IPS DF 6.9 (cell line): Measurements from ENCODE around the gene TRA2B.

Source experiments
- DNase-seq: peaks from one replicate; pipeline ENCODE4 v3.0.0-alpha.2; 2013; ENCODE audit warnings: low read depth, low spot score
- H3K27ac ChIP-seq: one replicate; pipeline ENCODE4 v1.5.1; 2013; ENCODE audit warnings: low read length, control low read depth
- H3K27me3 ChIP-seq: 2 replicates; pipeline ENCODE4 v1.6.1; 2013; ENCODE audit warnings: mild to moderate bottlenecking, low read length; ENCODE audit not compliant: control insufficient read depth, insufficient read depth
- H3K36me3 ChIP-seq: 2 replicates; pipeline ENCODE4 v1.6.1; 2013; ENCODE audit warnings: low read length; ENCODE audit not compliant: control insufficient read depth, insufficient read depth
- H3K4me1 ChIP-seq: 2 replicates; pipeline ENCODE4 v1.6.1; 2013; ENCODE audit warnings: low read length; ENCODE audit not compliant: control insufficient read depth, insufficient read depth
- H3K4me3 ChIP-seq: 2 replicates; pipeline ENCODE4 v1.5.1; 2013; ENCODE audit warnings: mild to moderate bottlenecking, low read length
- H3K9me3 ChIP-seq: 2 replicates; pipeline ENCODE4 v1.6.1; 2013; ENCODE audit warnings: low read length, inconsistent platforms; ENCODE audit not compliant: control insufficient read depth, insufficient read depth
- WGBS: extraction: QIAGEN DNeasy Blood & Tissue Kit; methylation state at CpG from one replicate; pipeline ENCODE4 v1.1.7; 2013; ENCODE audit warnings: mixed read lengths, missing lambda C conversion rate; ENCODE audit not compliant: insufficient read length, insufficient coverage; 5-methylcytosine and 5-hydroxymethylcytosine counted together

TRA2B gene

DNA sequence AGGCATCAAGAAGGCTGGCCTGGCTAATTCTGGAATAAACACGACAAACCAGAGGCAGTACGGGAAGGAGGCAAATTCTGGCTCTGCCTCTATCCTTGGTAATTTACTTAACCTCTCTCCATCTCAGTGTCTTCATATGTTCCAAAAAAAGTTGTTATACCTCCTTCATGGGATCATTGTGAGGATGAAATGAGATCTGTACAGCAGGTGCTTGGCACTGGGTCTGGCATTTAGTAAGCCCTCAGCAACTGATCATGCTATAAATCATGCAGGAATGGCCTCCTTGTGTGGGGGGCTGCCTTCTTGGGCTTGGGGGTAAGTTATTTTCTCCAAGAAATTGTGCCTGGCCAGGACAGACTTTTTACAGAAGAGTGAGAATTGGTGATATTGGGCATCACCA lies 38.3 kb upstream of the TRA2B start:
- H3K36me3 ChIP-seq = no peaks in the 10 kb centered on the region
- no peak overlapping the region for H3K4me3 ChIP-seq
- H3K27me3 ChIP-seq = no peaks in the 10 kb centered on the region
- H3K9me3 ChIP-seq = no peaks in the 10 kb centered on the region
- DNase-seq = no peak
- no peak overlapping the region for H3K27ac ChIP-seq
- H3K4me1 ChIP-seq = no peaks in the 10 kb centered on the region
- no CpG with 5 or more reads among the region's 2 CpGs for WGBS

DNA sequence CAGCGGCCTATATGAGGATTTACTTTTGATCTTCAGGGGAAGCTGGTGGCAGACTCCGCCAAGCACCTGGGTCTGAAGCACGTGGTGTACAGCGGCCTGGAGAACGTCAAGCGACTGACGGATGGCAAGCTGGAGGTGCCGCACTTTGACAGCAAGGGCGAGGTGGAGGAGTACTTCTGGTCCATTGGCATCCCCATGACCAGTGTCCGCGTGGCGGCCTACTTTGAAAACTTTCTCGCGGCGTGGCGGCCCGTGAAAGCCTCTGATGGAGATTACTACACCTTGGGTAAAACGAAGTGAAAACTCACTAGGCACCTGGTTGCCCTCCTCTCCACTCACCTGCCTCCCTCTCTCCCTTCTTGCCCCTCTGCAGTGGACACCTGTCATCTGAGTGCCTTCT lies 33.8 kb upstream of the TRA2B start:
- WGBS = no CpG with 5 or more reads among the region's 18 CpGs
- H3K9me3 ChIP-seq = no peaks in the 10 kb centered on the region
- no peaks in the 10 kb centered on the region for H3K4me1 ChIP-seq
- no peaks in the 10 kb centered on the region for H3K36me3 ChIP-seq
- H3K27me3 ChIP-seq = no peaks in the 10 kb centered on the region
- DNase-seq = no peak
- no peak overlapping the region for H3K4me3 ChIP-seq
- no peak overlapping the region for H3K27ac ChIP-seq

- H3K27me3 ChIP-seq = no peaks in the 10 kb centered on the region
- H3K4me3 ChIP-seq = no peak overlapping the region
- no peaks in the 10 kb centered on the region for H3K36me3 ChIP-seq
- H3K4me1 ChIP-seq = no peaks in the 10 kb centered on the region
- no peak overlapping the region for H3K27ac ChIP-seq
- DNase-seq = no peak
- no CpG with 5 or more reads among the region's 2 CpGs for WGBS
- no peaks in the 10 kb centered on the region for H3K9me3 ChIP-seq
Measured at GRCh38 chr3:185968168-185968567, 30.4 kb upstream of the TRA2B start.

DNA sequence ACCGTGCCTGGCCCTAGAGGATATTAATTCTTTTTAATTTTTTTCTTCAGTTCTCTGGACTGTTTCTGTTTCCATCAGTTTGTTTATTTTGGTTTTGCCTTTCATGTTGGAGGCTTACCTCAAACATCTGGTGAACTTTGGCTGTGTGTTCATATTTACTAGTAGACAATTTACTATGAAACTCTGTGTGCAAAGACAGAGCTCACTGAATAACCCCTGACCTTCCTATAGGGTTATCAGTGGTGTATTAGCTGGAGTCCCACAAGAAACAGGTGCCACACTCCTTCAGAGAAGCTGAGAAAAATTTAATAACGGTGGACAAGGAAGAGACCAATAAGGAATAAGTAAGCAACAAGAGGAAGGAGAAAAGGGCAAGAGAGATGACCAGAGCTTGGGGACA lies 28.8 kb upstream of the TRA2B start:
- Histone ChIP-seq H3K9me3 (no peaks in the 10 kb centered on the region), H3K4me3 (no peak overlapping the region), H3K27me3 (no peaks in the 10 kb centered on the region), H3K27ac (no peak overlapping the region), H3K36me3 (no peaks in the 10 kb centered on the region), H3K4me1 (no peaks in the 10 kb centered on the region)
- no peak for DNase-seq
- no CpG with 5 or more reads among the region's 2 CpGs for WGBS

- no CpG with 5 or more reads among the region's 2 CpGs for WGBS
- no peaks in the 10 kb centered on the region for H3K27me3 ChIP-seq
Measured at GRCh38 chr3:185965496-185965895, 27.7 kb upstream of the TRA2B start.

DNA sequence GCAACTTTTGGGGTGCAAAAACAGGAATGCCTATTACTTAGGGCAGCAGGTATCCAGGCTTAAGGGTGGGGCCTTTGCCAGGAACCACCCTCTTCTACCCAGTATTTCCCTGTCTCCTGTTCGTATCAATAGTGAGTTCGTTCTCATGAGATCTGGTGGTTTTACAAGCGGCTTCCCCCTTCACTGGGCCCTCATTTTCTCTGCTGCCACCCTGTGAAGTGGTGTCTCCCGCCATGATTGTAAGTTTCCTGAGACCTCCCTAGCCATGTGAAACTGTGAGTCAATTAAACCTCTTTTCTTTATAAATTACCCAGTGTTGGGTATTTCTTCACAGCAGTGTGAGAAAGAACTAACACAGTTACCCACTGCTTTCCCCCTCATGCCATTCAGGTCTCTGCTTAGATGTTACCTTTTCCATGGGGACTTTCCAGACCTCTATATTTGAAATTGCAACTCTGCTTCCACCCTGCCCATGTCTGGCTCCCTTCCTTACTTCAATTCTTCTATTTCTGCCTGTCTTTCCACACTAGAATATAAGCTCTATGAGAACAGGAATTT lies 23.9 kb upstream of the TRA2B start:
- no peaks in the 10 kb centered on the region for H3K36me3 ChIP-seq
- no peak overlapping the region for H3K4me3 ChIP-seq
- H3K9me3 ChIP-seq = no peaks in the 10 kb centered on the region
- H3K4me1 ChIP-seq = no peaks in the 10 kb centered on the region
- no peak overlapping the region for H3K27ac ChIP-seq
- WGBS = no CpG with 5 or more reads among the region's 4 CpGs
- H3K27me3 ChIP-seq = no peaks in the 10 kb centered on the region
- DNase-seq = no peak

More at GRCh38 chr3:185965496-185965895, 27.7 kb upstream of the TRA2B start:
- Histone ChIP-seq H3K9me3 (no peaks in the 10 kb centered on the region), H3K27ac (no peak overlapping the region), H3K4me3 (no peak overlapping the region), H3K4me1 (no peaks in the 10 kb centered on the region), H3K36me3 (no peaks in the 10 kb centered on the region)
- DNase-seq = no peak

GRCh38 chr3:185960522-185961288 lies 22.9 kb upstream of the TRA2B start:
- Histone ChIP-seq H3K27ac (no peak overlapping the region), H3K27me3 (no peaks in the 10 kb centered on the region), H3K4me1 (no peaks in the 10 kb centered on the region), H3K36me3 (no peaks in the 10 kb centered on the region), H3K4me3 (no peak overlapping the region), H3K9me3 (no peaks in the 10 kb centered on the region)
- no CpG with 5 or more reads among the region's 4 CpGs for WGBS
- no peak for DNase-seq

DNA sequence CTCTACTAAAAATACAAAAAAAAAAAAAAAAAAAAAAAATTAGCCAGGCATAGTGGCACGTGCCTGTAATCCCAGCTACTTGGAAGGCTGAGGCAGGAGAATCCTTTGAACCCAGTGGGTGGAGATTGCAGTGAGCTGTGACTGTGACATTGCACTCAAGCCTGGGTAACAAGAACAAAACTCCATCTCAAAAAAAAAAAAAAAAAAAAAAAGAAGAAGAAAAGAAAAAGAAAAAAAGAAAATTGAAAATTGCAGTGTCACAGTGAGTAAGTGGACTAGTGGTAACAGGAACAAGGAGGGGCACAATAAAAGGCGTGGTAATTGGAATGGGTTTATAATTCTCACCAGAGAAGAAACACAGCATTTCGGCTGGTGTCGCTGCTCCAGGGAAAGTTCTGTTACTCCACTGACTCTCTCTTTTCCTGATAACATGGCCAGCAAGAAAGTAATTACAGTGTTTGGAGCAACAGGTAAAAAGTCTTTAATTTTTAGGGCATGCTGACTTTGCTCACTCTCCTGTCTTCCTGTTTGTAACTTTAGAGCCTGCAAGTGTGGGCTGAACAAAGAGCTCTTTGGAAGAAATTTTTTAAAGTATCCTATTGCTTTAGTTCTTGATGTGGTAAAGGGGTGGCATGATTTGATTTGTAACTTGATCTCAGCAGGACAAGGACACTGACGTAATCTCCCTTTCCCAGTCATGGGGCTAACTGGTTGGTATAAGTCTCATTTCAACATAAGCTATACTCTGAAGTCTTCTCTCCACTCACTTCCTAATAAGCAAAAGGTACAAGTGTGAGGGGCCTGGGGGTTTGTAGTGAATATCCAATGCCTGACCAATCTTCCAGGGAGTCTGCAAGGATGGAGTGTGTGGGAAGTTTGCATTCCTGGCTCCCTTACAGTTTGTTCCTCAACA lies 22.1 kb upstream of the TRA2B start:
- no peak overlapping the region for H3K27ac ChIP-seq

DNA sequence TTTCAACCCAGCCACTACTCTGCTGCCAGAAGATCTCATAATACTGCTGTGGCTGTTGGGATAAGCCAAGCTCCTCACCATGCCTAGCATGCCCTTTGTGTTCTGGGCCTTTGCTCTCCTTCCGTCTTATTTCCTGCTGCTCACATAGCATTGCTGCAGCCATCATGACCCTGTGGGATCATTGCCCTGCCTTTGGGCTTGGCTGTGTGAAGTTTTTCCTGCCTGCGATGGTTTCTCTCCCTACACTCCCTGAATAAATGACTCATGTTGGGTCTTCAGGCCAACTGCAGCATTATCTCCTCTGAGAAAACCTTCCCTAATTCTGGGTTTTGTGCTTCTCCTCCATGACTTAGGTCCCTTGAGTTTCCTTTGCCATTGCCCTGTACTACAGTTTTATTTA lies 20.8 kb upstream of the TRA2B start:
- Histone ChIP-seq H3K27ac (no peak overlapping the region), H3K4me1 (no peaks in the 10 kb centered on the region), H3K27me3 (no peaks in the 10 kb centered on the region), H3K4me3 (no peak overlapping the region), H3K36me3 (no peaks in the 10 kb centered on the region), H3K9me3 (no peaks in the 10 kb centered on the region)
- no peak for DNase-seq
- WGBS = no CpG with 5 or more reads among the region's 2 CpGs

More for the DNA sequence above, 22.1 kb upstream of the TRA2B start:
- WGBS = no CpG with 5 or more reads among the region's 5 CpGs
- Histone ChIP-seq H3K27me3 (no peaks in the 10 kb centered on the region), H3K36me3 (no peaks in the 10 kb centered on the region), H3K4me3 (no peak overlapping the region), H3K9me3 (no peaks in the 10 kb centered on the region), H3K4me1 (no peaks in the 10 kb centered on the region)
- no peak for DNase-seq

DNA sequence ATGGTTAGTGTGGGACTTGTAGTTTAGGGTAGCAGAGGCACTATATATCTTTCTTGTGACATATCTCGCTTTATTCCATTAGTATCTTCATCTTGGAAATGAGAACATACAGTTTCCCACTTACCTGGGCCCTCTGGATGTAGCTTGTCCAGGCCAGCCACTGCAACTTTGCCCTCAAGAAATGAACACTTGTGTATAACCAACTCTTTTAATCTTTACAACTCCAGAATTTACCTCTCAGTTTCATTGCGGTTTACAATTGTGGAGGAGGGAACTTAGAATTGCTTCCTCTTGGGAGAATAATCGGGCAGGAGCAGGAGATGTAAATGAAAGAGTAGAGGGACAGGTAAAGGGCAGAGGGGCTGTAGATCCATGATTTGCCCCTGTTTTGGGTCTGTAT lies 18.4 kb upstream of the TRA2B start:
- DNase-seq = no peak
- Histone ChIP-seq H3K27ac (no peak overlapping the region), H3K9me3 (no peaks in the 10 kb centered on the region), H3K4me3 (no peak overlapping the region), H3K36me3 (no peaks in the 10 kb centered on the region), H3K4me1 (no peaks in the 10 kb centered on the region), H3K27me3 (no peaks in the 10 kb centered on the region)
- no CpG with 5 or more reads among the region's 3 CpGs for WGBS
